ENCODE results near the gene RUSF1.
"Not testable (repeated sequence)": the region's sequence is repeated elsewhere in the genome, so short reads cannot be mapped to it uniquely, and the experiment has no call there.

RUSF1 gene

DNA sequence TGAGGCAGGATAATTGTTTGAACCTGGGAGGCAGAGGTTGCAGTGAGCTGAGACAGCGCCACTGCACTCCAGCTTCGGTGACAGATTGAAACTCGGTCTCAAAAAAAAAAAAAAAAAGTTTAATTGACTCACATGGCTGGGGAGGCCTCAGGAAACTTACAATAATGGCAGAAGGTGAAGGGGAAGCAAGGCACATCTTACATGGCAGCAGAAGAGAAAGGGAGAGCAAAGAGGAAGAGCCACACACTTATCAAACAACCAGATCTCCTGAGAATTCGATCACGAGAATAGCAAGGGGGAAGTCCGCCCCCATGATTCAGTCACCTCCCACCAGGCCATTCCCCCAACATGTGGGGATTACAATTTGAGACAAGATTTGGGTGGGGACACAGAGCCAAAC is 62.3 kb downstream of the RUSF1 start:
- DNase-seq, result not testable (repeated sequence)

DNA sequence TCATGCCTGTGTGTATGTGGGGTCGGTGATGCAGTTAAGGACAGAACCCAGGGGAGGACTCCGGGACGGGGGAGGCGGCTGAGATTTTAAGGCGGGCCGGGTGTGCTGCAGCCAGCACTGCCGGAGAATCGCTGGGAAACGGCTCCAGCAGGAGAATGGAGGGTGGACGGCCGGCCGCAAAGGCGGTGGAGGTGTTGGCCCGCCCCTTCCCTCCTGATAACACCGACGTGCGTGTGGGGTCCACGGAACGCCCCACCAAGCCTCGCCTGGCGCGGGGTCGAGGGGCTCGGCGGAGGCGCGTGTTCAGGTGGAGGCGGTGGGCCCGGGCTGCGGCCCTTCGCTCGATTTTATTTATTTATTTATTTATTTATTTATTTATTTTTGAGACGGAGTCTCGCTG is 66.2 kb downstream of the RUSF1 start:
- no peak for DNase-seq

DNA sequence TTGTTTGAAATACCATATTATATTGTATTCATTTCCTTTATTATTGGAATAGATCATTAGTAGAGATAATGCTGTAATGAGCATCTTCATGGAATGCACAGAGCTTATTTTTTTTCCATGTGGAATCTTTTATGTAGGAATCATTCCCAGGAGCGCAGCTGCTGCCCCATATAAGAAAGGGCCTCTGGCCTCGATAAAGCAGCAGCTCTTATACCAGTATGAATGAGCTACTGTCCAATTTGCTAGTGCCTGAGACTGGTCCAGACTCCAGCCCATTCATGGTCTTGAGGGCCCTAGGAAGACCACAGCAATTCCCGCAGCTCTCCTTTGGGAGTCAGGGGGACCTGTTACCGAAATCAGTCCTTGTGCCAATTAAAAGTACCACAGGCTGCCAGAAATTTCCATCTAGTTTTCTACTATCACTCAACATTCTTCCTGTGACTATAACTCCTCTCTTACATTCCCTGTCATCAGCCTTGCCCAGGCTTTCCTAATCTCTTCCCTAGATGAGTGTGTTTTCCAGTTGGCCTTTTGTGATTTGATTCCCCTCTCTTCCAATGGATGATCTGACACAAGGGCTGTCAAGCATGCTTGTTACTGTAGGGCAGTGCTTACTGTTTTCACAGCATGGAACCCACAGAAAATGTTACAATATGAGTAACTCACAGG is 67.5 kb downstream of the RUSF1 start:
- no peak for DNase-seq

DNA sequence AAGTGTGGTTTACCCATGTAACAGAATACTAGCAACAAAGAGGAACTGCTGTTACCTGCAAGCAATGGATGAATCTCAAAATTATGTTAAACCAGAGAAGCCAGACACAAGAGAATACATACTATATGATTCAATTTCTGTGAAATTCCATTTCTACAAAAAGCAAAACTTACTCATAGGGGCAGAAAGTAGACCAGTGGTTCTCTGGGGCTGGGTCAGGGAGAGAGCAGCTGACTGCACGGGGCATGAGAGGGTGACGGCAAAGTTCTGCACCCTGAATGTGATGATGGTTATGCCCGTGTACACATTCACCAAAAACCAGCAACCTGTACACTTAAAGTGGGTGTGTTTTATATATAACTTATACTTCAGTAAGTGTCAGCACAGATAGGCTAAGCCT is 68.7 kb downstream of the RUSF1 start:
- DNase-seq, result no peak
